Measurements from ENCODE around the gene CHAF1B.

CHAF1B gene

DNA sequence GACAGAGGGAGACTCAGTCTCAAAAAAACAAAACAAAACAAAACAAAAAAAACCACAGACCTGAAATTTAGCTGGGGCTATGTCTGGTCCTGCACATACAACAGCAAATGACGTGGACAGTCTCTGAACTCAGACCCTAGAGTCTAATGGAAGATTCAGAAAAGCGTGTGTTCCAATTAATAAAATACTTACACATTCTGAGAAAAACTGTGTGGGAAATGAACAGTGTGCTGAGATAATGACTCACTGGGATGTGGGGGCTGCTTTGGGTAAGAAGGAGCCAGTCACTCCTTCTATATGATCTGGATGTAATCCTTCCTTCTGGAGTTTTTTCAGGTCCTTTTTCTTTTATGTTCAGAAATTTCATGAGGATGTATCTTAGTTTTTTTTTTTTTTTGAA, 65.3 kb downstream of the CHAF1B start:
- H3K36me3 ChIP-seq (ENCODE audit: insufficient read depth, low read length) = no peaks in the 10 kb centered on the region
- no peaks in the 10 kb centered on the region for H3K27me3 ChIP-seq (ENCODE audit: insufficient read depth, low read length)
- no peak overlapping the region for H3K27ac ChIP-seq (ENCODE audit: low read depth, low read length)
- H3K4me3 ChIP-seq (ENCODE audit: low read length) = no peak overlapping the region
- 96% methylated on average over 1 of the region's 2 CpGs for WGBS
- no peaks in the 10 kb centered on the region for H3K9me3 ChIP-seq (ENCODE audit: insufficient read depth, low read depth, low read length)
- H3K9ac ChIP-seq (ENCODE audit: low read depth, low read length) = no peak overlapping the region
- H3K4me1 ChIP-seq (ENCODE audit: insufficient read depth, low read length) = peaks cover 15% of the 10 kb centered on the region

- H3K36me3 ChIP-seq (ENCODE audit: insufficient read depth, low read length) = no peaks in the 10 kb centered on the region
- H3K4me1 ChIP-seq (ENCODE audit: insufficient read depth, low read length) = peaks cover 15% of the 10 kb centered on the region
- H3K9ac ChIP-seq (ENCODE audit: low read depth, low read length) = no peak overlapping the region
- no peak overlapping the region for H3K4me3 ChIP-seq (ENCODE audit: low read length)
- no peaks in the 10 kb centered on the region for H3K9me3 ChIP-seq (ENCODE audit: insufficient read depth, low read depth, low read length)
- 98% methylated on average over 7 of the region's 8 CpGs for WGBS
- H3K27ac ChIP-seq (ENCODE audit: low read depth, low read length) = no peak overlapping the region
- H3K27me3 ChIP-seq (ENCODE audit: insufficient read depth, low read length) = no peaks in the 10 kb centered on the region
Observed at GRCh38 chr21:36451506-36451905, 66.3 kb downstream of the CHAF1B start.

GRCh38 chr21:36452281-36452825, 67.2 kb downstream of the CHAF1B start:
- Histone ChIP-seq H3K36me3 (ENCODE audit: insufficient read depth, low read length) (no peaks in the 10 kb centered on the region), H3K4me3 (ENCODE audit: low read length) (no peak overlapping the region), H3K27me3 (ENCODE audit: insufficient read depth, low read length) (no peaks in the 10 kb centered on the region), H3K27ac (ENCODE audit: low read depth, low read length) (no peak overlapping the region), H3K9me3 (ENCODE audit: insufficient read depth, low read depth, low read length) (no peaks in the 10 kb centered on the region), H3K4me1 (ENCODE audit: insufficient read depth, low read length) (peaks cover 15% of the 10 kb centered on the region), H3K9ac (ENCODE audit: low read depth, low read length) (no peak overlapping the region)
- WGBS = 92% methylated on average over 6 of the region's 6 CpGs

DNA sequence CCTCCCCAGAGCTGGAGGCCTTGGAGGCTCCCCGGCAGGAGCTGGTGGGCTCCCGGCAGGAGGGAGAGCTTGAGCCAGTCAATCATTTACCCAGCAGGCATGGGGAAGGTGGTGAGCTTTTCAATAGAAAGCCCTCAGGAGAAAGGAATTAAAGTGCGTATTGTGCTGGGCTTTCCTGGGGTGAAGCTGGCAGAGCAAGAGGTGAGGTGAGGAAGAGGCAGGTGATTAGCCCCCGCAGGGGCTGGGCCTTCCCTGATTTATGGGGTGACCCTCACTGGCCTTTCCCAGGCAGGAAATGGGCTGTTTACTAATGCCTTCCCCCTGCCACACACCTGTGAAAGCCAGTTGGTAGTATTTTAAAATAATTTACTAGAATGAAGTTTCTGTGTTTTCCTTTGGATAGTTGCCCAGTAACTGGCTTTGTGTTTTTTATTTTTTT, 68.9 kb downstream of the CHAF1B start:
- Histone ChIP-seq H3K9ac (ENCODE audit: low read depth, low read length) (no peak overlapping the region), H3K9me3 (ENCODE audit: insufficient read depth, low read depth, low read length) (no peaks in the 10 kb centered on the region), H3K27me3 (ENCODE audit: insufficient read depth, low read length) (no peaks in the 10 kb centered on the region), H3K36me3 (ENCODE audit: insufficient read depth, low read length) (no peaks in the 10 kb centered on the region), H3K27ac (ENCODE audit: low read depth, low read length) (no peak overlapping the region), H3K4me1 (ENCODE audit: insufficient read depth, low read length) (peaks cover 15% of the 10 kb centered on the region), H3K4me3 (ENCODE audit: low read length) (no peak overlapping the region)
- WGBS = 31% methylated on average over 4 of the region's 4 CpGs

GRCh38 chr21:36454706-36455105, 69.5 kb downstream of the CHAF1B start:
- H3K9me3 ChIP-seq (ENCODE audit: insufficient read depth, low read depth, low read length) = no peaks in the 10 kb centered on the region
- H3K27me3 ChIP-seq (ENCODE audit: insufficient read depth, low read length) = no peaks in the 10 kb centered on the region
- WGBS = 87% methylated on average over 3 of the region's 4 CpGs
- H3K36me3 ChIP-seq (ENCODE audit: insufficient read depth, low read length) = no peaks in the 10 kb centered on the region
- peaks cover 15% of the 10 kb centered on the region for H3K4me1 ChIP-seq (ENCODE audit: insufficient read depth, low read length)
- H3K4me3 ChIP-seq (ENCODE audit: low read length) = no peak overlapping the region
- H3K9ac ChIP-seq (ENCODE audit: low read depth, low read length) = no peak overlapping the region
- no peak overlapping the region for H3K27ac ChIP-seq (ENCODE audit: low read depth, low read length)

DNA sequence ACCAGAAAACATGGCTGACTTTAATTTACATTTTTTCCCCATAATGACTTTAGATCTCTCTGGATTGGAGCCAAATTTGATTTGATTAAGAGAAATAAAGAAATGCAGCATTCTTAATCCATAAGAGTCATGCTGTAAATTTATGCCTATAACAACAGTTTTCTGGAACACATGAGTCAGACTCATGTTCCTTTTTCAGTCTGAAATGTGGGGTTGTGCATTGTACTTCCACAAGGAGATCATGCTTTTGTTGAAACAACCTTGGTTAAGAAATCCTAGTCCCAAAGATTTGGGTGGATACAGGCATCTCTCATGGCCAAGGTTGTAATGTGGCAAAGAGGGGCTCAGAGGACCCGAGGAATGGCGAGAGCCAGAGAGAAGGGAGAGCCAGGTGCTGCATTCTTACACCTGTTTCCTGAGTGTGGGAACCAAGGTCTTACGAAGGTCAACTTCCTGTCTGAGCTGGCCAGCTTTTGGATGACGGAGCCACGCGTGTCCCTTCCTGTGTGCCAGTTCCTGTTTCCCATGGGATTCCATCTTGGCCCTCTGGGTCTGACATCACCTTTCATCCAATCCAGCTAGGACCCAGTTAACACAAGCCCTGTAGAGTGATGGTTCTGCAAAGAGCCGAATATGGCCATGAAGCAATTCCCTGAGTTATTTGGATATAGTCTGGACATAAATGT, 71.7 kb downstream of the CHAF1B start:
- no peaks in the 10 kb centered on the region for H3K36me3 ChIP-seq (ENCODE audit: insufficient read depth, low read length)
- H3K27ac ChIP-seq (ENCODE audit: low read depth, low read length) = no peak overlapping the region
- H3K4me1 ChIP-seq (ENCODE audit: insufficient read depth, low read length) = peaks cover 15% of the 10 kb centered on the region
- no peak overlapping the region for H3K4me3 ChIP-seq (ENCODE audit: low read length)
- no peaks in the 10 kb centered on the region for H3K27me3 ChIP-seq (ENCODE audit: insufficient read depth, low read length)
- no peak overlapping the region for H3K9ac ChIP-seq (ENCODE audit: low read depth, low read length)
- 89% methylated on average over 7 of the region's 7 CpGs for WGBS
- no peaks in the 10 kb centered on the region for H3K9me3 ChIP-seq (ENCODE audit: insufficient read depth, low read depth, low read length)

GRCh38 chr21:36459098-36459497, 73.9 kb downstream of the CHAF1B start:
- no peak overlapping the region for H3K4me3 ChIP-seq (ENCODE audit: low read length)
- H3K27ac ChIP-seq (ENCODE audit: low read depth, low read length) = no peak overlapping the region
- H3K4me1 ChIP-seq (ENCODE audit: insufficient read depth, low read length) = peaks cover 9% of the 10 kb centered on the region
- 96% methylated on average over 6 of the region's 6 CpGs for WGBS
- H3K9me3 ChIP-seq (ENCODE audit: insufficient read depth, low read depth, low read length) = no peaks in the 10 kb centered on the region
- no peaks in the 10 kb centered on the region for H3K36me3 ChIP-seq (ENCODE audit: insufficient read depth, low read length)
- no peaks in the 10 kb centered on the region for H3K27me3 ChIP-seq (ENCODE audit: insufficient read depth, low read length)
- H3K9ac ChIP-seq (ENCODE audit: low read depth, low read length) = no peak overlapping the region

- H3K27ac ChIP-seq (ENCODE audit: low read depth, low read length) = no peak overlapping the region
- no peaks in the 10 kb centered on the region for H3K36me3 ChIP-seq (ENCODE audit: insufficient read depth, low read length)
- H3K9me3 ChIP-seq (ENCODE audit: insufficient read depth, low read depth, low read length) = no peaks in the 10 kb centered on the region
- no peak overlapping the region for H3K4me3 ChIP-seq (ENCODE audit: low read length)
- WGBS = 92% methylated on average over 16 of the region's 16 CpGs
- no peaks in the 10 kb centered on the region for H3K27me3 ChIP-seq (ENCODE audit: insufficient read depth, low read length)
- H3K9ac ChIP-seq (ENCODE audit: low read depth, low read length) = no peak overlapping the region
- peaks cover 7% of the 10 kb centered on the region; the same call in 1 of the 2 replicates for H3K4me1 ChIP-seq (ENCODE audit: insufficient read depth, low read length)
Observed at GRCh38 chr21:36460866-36461265, 75.7 kb downstream of the CHAF1B start.

DNA sequence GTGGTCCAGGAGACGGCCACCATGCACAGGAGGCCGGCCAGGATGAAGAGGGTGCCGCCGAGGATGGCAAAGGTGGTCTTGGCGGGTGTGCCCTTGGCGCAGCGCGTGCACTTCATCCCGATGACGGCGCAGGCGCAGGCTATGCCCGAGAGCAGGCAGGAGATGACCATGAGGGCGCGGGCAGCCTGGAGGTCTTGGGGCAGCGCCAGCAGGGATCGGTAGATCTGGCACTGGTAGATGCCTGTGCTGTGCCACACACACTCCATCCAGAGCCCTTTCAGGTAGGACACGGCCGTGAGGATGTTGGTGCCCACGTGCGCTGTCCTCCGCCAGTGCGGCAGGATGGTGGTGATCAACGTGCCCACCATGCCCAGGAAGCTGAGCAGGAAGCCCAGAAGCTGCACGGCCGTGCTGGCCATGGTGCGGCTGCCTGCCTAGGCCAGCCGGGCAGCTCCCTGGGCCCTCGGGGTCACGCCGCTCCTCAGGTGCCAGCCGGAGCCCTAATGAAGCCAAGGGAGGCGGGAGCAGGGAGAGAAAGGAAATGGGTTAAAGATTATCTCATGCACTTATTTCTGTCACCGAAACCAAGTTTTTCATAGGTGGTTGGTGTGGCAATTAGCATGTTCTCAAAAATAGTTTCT, 76.2 kb downstream of the CHAF1B start:
- no peak overlapping the region for H3K9ac ChIP-seq (ENCODE audit: low read depth, low read length)
- peaks cover 7% of the 10 kb centered on the region; the same call in 1 of the 2 replicates for H3K4me1 ChIP-seq (ENCODE audit: insufficient read depth, low read length)

DNA sequence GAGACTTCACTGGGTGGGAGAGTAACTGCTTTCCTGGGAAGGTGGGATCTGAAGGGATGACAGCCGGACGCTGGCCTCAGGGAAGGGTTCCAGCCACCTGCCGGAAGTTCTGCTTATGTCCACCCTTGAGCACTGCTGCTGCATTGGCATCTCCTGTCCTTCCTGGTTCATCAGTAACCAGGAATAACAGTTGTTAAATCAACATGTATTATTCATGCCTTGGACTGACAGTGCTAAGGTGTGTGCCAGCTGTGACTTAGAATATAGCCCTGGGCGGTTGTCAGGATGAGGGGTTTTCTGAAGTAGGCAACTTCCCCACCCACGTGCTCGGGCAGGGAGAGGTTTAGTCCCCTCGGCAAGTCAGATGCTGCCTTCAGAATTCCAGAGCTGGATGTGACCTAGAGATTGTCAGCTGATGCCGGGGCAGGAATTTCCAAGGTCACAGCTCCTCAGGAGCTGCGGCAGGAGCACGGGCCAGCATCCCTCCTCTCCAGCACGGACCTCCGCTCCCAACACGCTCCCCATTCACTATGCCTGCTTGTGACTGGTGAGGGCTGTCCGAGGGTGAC, 76.8 kb downstream of the CHAF1B start:
- WGBS = 75% methylated on average over 14 of the region's 14 CpGs
- Histone ChIP-seq H3K9me3 (ENCODE audit: insufficient read depth, low read depth, low read length) (no peaks in the 10 kb centered on the region), H3K4me3 (ENCODE audit: low read length) (no peak overlapping the region), H3K9ac (ENCODE audit: low read depth, low read length) (no peak overlapping the region), H3K36me3 (ENCODE audit: insufficient read depth, low read length) (no peaks in the 10 kb centered on the region), H3K27me3 (ENCODE audit: insufficient read depth, low read length) (no peaks in the 10 kb centered on the region), H3K27ac (ENCODE audit: low read depth, low read length) (no peak overlapping the region), H3K4me1 (ENCODE audit: insufficient read depth, low read length) (peaks cover 7% of the 10 kb centered on the region; the same call in 1 of the 2 replicates)

More for the DNA sequence above, 76.2 kb downstream of the CHAF1B start:
- Histone ChIP-seq H3K9me3 (ENCODE audit: insufficient read depth, low read depth, low read length) (no peaks in the 10 kb centered on the region), H3K27me3 (ENCODE audit: insufficient read depth, low read length) (no peaks in the 10 kb centered on the region), H3K36me3 (ENCODE audit: insufficient read depth, low read length) (no peaks in the 10 kb centered on the region), H3K27ac (ENCODE audit: low read depth, low read length) (no peak overlapping the region), H3K4me3 (ENCODE audit: low read length) (no peak overlapping the region)
- WGBS = 92% methylated on average over 34 of the region's 34 CpGs

GRCh38 chr21:36463204-36463603, 78.0 kb downstream of the CHAF1B start:
- Histone ChIP-seq H3K9ac (ENCODE audit: low read depth, low read length) (no peak overlapping the region), H3K27ac (ENCODE audit: low read depth, low read length) (no peak overlapping the region)
- WGBS = 92% methylated on average over 10 of the region's 10 CpGs

More at GRCh38 chr21:36463204-36463603, 78.0 kb downstream of the CHAF1B start:
- H3K4me1 ChIP-seq (ENCODE audit: insufficient read depth, low read length) = peaks cover 7% of the 10 kb centered on the region; the same call in 1 of the 2 replicates
- H3K9me3 ChIP-seq (ENCODE audit: insufficient read depth, low read depth, low read length) = no peaks in the 10 kb centered on the region
- no peak overlapping the region for H3K4me3 ChIP-seq (ENCODE audit: low read length)
- H3K36me3 ChIP-seq (ENCODE audit: insufficient read depth, low read length) = no peaks in the 10 kb centered on the region
- no peaks in the 10 kb centered on the region for H3K27me3 ChIP-seq (ENCODE audit: insufficient read depth, low read length)

Measured in HUES64 (cell line).